ENCODE data around the gene PDGFRB.
"Not testable (repeated sequence)": the region's sequence is repeated elsewhere in the genome, so short reads cannot be mapped to it uniquely, and the experiment has no call there.

The PDGFRB gene

GRCh38 chr5:150112201-150113046, 43.2 kb downstream of the PDGFRB start:
- peak; percentile 81 for DNase-seq

GRCh38 chr5:150111122-150111521, 44.5 kb downstream of the PDGFRB start:
- no peak for DNase-seq

DNA sequence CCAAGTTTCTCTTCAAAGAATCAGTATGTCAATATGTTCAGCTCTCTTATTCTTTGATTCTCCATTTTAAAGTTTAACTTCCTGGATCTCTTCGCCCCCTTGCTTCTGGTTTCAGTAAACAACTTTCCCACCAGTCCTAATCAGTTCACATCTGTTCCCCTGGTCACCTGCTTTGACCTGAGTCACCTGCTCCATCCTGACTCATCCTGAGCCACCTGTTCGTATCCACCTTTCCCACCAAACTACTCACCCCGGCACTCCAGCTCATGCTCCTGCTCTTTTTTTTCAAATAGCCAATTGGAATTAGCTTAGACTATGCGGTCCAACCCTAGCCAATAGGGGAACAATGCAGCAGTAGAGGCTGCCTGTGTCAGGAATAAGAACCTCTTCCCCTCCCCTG, 45.7 kb downstream of the PDGFRB start:
- DNase-seq: no peak

DNA sequence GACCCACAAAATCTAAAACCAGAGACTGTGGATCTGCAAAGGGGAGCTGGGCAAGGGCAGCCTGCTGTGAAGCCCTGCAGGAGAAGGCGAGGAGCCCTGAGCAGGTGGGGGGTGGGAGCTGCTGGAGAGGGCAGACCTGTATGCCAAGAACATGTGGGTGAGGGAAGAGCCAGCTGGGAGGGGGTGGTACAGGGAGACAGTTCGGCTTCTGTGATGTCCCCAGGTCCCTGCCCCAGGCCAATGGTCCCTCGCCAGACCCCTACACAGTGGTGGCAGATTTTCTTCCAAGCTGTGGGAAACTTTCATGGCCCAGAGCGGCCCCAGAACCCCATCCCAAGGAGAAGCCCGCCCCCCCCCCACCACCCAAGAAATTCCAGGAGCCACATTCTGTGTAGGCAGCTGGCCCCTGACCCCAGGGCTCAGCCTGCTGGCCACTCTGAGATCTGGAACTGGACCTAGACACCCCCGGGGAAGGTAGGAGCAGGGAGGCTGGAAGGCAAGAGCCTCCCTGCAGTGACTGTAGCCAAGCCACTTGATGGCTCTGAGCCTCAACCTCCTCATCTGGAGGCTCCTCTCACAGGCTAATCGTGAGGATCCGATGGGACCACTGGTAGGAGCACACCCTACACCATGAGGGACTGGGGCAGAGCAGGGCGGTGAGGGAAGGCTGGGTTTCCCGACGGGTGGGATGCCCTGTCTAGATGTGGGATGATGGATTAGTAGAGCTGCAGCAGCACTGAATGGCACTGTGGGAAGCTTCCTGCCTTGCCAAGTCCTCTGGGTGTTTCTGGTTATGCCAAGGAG, 46.7 kb downstream of the PDGFRB start:
- no peak for DNase-seq

- no peak for DNase-seq
Measured at GRCh38 chr5:150107909-150108447, 47.7 kb downstream of the PDGFRB start.

DNA sequence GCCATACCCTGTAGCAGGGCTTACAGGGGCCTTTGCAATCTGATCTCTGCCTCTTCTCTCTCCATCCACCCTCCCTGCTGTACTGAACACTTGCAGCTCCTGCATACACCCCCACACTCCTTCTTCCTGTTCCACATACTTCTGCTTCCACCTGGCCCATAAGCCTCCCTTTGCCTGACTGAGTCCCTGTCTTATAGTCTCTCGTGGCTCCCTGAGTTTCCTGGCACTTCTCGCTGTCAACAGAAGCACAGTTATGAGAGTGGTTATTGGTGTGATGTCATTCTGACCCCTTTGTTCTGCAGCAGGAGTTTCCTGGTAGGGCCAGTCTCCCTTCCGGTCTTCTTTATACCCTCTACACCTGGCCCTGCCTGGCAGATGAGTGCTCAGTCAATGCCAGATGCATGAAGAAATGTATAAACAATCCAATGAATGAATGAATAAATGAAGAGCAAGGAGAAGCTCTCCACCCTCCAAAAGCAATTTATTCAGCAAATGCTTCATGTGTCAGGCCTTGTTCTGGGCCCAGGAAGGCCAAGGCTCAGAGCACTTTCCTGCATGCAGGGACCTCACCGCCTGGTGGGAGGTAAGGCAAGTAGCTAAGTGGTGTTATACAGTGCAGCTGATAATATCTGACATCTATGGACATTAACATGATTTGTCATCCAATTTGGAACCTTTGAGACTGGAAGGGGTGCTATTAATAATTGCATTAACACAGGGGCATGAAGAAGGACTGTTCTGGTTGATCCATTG, 48.8 kb downstream of the PDGFRB start:
- no peak for DNase-seq

GRCh38 chr5:150105928-150106615, 49.6 kb downstream of the PDGFRB start:
- no peak for DNase-seq

GRCh38 chr5:150104550-150104870, 51.1 kb downstream of the PDGFRB start:
- no peak for DNase-seq

- no peak for DNase-seq
Measured at GRCh38 chr5:150103678-150104549, 51.7 kb downstream of the PDGFRB start.

DNA sequence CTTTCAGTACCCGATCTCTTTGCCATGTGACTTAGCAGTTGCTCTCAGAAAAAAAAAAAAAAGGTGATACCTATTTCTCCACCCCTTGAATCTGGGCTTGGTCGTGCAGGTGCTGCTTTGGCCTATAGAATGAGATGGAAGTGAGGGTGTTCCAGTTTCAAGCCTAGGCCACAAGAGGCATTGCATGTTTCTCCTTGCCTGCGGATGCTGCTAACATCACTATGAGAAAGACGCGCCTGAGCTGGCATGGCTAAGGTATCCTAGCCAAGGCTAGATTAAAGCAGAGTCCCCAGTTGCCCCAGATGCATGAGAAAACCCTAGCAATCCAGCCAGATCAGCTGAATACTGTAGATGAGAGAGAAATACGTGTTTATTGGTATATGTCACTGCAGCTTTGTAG, 54.6 kb downstream of the PDGFRB start:
- DNase-seq: no peak

GRCh38 chr5:150097152-150097551, 58.5 kb downstream of the PDGFRB start:
- no peak for DNase-seq

DNA sequence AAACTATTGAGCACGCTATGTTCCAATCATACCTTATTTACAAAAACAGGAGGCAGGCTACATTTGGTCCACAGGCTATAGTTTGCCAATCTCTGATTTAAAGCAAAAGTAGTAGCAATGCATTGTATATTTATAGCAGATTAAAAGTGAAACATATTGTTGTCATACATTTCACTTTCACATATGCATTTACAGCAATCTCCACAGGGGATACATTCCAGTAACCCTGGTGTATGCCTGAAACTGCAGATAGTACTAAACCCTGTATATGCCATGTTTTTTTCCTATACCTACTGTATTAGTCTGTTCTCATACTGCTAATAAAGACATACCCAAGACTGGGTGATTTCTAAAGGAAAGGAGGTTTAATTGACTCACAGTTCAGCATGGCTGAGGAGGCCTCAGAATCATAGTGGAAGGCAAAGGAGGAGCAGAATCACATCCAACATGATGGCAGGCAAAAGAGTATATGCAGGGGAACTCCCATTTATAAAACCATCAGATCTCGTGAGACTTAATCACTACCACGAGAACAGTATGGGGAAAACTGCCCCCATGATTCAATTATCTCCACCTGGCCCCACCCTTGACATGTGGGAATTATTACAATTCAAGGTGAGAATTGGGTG, 63.4 kb downstream of the PDGFRB start:
- DNase-seq: no peak

DNA sequence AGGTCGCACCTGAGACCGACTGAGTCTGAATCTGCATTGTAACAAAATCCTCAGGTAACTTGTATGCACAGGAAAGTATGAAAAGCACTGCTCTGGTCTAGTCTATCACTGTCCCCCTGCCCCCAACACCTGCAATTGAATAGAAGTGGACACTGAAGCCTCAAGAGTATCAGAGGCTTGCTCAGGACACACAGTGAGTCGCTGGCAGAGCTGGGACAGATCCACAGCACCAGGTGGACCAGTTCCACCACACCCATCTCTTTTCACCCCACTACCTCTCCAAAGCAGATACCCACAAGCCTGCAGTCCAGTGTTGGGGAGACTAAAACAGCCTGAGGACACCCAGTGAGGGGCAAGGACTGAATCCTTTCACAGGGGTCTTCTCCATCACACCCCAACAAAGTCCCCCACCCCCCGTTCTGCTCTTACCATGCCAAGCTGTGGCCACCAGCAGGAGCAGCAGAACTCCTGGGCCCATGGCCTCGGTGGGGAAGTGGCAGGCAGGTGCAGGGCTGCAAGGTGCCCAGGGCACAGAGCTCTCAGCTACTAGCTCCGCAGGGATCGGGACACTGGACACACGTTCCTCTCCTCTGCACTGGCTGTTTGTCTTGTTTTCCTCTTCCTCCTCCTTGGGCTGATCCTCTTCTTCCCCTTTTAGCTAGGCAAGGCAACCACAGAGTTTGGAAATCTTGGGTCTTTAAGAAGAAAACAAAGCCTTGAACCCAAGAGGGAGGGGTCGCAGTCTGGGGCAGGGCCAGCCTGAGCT, 69.5 kb downstream of the PDGFRB start, which contains the start of gene CSF1R:
Gene CSF1R (minus strand): TSS at position 605 of the 766 bp plus-strand sequence. CDS start 127 bp downstream, at position 478.
- DNase-seq: no peak

DNA sequence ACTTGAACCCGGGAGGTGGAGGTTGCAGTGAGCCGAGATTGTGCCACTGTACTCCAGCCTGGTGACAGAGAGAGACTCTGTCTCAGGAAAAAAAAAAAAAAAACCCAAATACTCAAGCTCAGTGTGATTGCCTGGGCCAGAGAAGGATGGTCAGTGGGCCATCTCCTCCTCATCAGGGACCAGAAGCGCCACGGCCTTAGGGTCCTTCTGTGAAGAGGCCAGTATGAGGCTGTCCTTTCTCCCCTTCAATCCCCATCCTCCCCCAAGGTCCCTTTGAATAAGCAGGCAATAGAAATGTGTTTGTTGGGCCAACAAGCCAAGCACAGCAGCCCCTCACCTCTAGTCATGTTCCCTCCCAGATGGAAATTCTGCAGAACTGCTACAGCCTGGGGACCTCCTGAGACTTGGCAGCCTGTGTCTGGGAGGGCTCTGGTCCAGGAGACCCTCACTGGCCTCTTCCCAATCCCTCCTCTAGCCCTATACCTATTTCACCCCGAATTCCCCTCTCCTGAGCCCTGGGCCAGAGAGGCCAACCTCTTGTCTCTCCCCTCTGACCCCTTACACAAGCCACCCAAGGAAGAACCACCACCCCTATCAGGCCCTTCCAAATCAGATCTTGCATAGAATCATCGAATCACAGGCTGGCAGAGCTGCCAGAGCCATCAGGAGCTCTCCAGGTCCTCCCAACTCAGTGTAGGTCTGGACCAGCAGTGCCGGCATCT, 70.3 kb downstream of the PDGFRB start:
- DNase-seq: no peak

GRCh38 chr5:150084754-150085153, 70.9 kb downstream of the PDGFRB start:
- DNase-seq: not testable (repeated sequence)

- DNase-seq: no peak
Measured at GRCh38 chr5:150082889-150083288, 72.8 kb downstream of the PDGFRB start.

GRCh38 chr5:150082374-150082773, 73.3 kb downstream of the PDGFRB start:
- DNase-seq: no peak

DNA sequence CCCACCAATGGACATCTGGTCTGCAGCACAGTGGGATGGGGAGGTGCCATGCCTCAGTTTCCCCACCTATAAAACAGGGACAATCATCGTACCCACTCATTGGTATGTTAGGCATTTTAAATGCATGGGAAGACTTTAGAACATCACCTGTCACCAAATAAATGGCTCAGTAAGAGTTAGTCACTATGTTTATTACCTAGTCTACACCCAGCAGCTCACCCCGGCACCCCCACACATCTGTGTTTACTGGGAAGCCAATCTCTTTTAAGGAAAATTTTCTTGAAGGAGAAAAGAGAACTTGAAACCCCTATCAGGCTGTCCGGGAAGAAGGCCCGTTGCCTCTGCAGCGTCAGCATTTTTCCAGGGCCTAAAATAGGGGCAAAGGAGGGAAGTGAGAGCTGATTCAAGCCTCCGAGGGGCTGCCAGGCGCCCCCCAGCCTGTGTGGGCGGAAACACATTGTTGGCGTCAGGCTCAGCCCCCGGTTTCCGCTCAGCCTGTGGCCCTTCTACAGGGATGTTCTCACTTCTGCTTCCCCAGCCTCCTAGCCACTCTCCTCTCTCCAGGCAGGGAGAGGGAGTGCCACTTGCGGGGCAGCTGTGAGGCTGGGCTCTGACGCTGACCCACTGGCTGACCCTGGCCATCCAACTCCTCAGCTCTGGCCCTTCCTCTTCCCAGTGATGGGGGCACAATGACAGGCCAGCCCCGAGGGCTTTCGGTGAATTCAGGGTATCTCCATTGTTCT, 73.9 kb downstream of the PDGFRB start:
- DNase-seq: no peak
